Karpas-422 (cell line): Measurements from ENCODE around the gene SGMS1. TPM values are rescaled to one million over a fixed set of nuclear protein-coding genes. Genes with fewer than 3 reads are reported as not detected.

Experiments
- DNase-seq: peaks from one replicate; pipeline ENCODE4 v3.0.0-alpha.2; 2015
- H2AFZ ChIP-seq: fragments of 200-600 bp; sonication (generic); 2 replicates; pipeline ENCODE4 v1.6.1; 2014; ENCODE audit warnings: antibody characterized with exemption, low read length, mixed read lengths
- H3K27ac ChIP-seq: fragments of 200-600 bp; sonication (generic); 2 replicates; pipeline ENCODE4 v1.5.1; 2014; ENCODE audit warnings: mild to moderate bottlenecking, low read length, moderate library complexity
- H3K27me3 ChIP-seq: fragments of 200-600 bp; sonication (generic); 2 replicates; pipeline ENCODE4 v1.6.1; 2014; ENCODE audit warnings: low read length, mixed read lengths
- H3K36me3 ChIP-seq: fragments of 200-600 bp; sonication (generic); 2 replicates; pipeline ENCODE4 v1.6.1; 2014; ENCODE audit warnings: low read length, mixed read lengths; ENCODE audit not compliant: insufficient read depth
- H3K4me1 ChIP-seq: fragments of 200-600 bp; sonication (generic); 2 replicates; pipeline ENCODE4 v1.6.1; 2014; ENCODE audit warnings: mild to moderate bottlenecking, low read length, mixed read lengths
- H3K4me2 ChIP-seq: fragments of 200-600 bp; sonication (generic); 2 replicates; pipeline ENCODE4 v1.6.1; 2014; ENCODE audit warnings: low read length, low read depth, mild to moderate bottlenecking; ENCODE audit not compliant: poor library complexity, severe bottlenecking
- H3K4me3 ChIP-seq: fragments of 200-600 bp; sonication (generic); 2 replicates; pipeline ENCODE4 v1.5.1; 2014; ENCODE audit warnings: mild to moderate bottlenecking, antibody characterized with exemption, low read length, mixed read lengths
- H3K79me2 ChIP-seq: fragments of 200-600 bp; sonication (generic); 2 replicates; pipeline ENCODE4 v1.6.1; 2014; ENCODE audit warnings: mild to moderate bottlenecking, low read length, mixed read lengths
- H3K9ac ChIP-seq: fragments of 200-600 bp; sonication (generic); 2 replicates; pipeline ENCODE4 v1.6.0; 2014; ENCODE audit warnings: low read length
- H3K9me2 ChIP-seq: fragments of 200-600 bp; sonication (generic), shearing (Covaris generic); replicated peaks from 2 replicates; pipeline ENCODE4 v1.6.0; 2014; ENCODE audit warnings: mild to moderate bottlenecking, low read length, moderate library complexity; ENCODE audit not compliant: insufficient read depth
- H3K9me3 ChIP-seq: fragments of 300-700, 200-600 bp; sonication (generic); 2 replicates; pipeline ENCODE4 v1.6.1; 2014; ENCODE audit warnings: low read length, mixed read lengths
- H4K20me1 ChIP-seq: fragments of 200-600 bp; sonication (generic); 2 replicates; pipeline ENCODE4 v1.6.1; 2014; ENCODE audit warnings: mild to moderate bottlenecking, antibody characterized with exemption, low read length, low read depth; ENCODE audit not compliant: insufficient read depth
- total RNA-seq: library from RNA; depleted of rRNA; stranded (reverse); fragments of >200 nt; shearing (Covaris generic); gene quantifications from 2 replicates; pipeline ENCODE4 v1.2.3, GENCODE V29; 2014; ENCODE audit warnings: low replicate concordance

The SGMS1 gene
- total RNA-seq, 1 experiment from 2014 or later = 2.9 TPM

- Histone ChIP-seq H3K9me3 (no peaks in the 10 kb centered on the region), H4K20me1 (peaks cover 11% of the 10 kb centered on the region; the same call in 1 of the 2 replicates), H3K9me2 (no peaks in the 10 kb centered on the region), H3K4me2 (no peak overlapping the region), H3K27ac (no peak overlapping the region), H3K27me3 (no peaks in the 10 kb centered on the region), H3K4me3 (no peak overlapping the region), H3K79me2 (no peaks in the 10 kb centered on the region), H2AFZ (no peak overlapping the region), H3K9ac (no peak overlapping the region), H3K4me1 (no peaks in the 10 kb centered on the region; the same call in 1 of the 2 replicates), H3K36me3 (no peaks in the 10 kb centered on the region)
- no peak for DNase-seq
Observed at GRCh38 chr10:50558371-50558770, 65.4 kb downstream of the SGMS1 start.

DNA sequence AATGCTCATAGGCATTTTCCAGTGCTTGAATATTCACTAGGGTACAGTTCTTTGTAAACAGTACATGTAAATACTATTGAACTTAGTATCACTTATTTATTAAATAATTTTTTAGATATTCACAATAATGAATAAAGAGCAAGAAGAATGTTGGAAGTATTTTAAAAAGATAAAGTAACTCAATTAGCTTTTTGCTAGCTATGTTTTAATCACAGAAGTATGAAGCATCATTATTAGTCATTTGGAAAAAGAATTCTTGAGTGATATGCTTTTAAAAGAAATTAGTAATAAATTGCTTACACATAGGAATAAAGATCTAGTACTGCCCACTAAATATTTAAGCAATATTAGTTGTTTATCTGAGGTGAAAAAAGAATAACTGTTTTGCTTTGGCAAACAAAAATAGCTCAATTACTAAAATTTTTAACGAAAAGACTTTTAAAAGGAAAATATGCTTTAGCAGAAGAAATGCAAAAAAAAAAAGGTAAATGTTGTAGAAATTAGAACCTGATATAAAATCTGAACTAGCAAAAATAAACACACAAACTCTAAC lies 66.5 kb downstream of the SGMS1 start:
- no peaks in the 10 kb centered on the region for H3K79me2 ChIP-seq
- DNase-seq = no peak

GRCh38 chr10:50556237-50557120 lies 67.3 kb downstream of the SGMS1 start:
- no peaks in the 10 kb centered on the region for H3K9me2 ChIP-seq
- no peak overlapping the region for H3K4me2 ChIP-seq
- H3K4me3 ChIP-seq = no peak overlapping the region
- DNase-seq = no peak
- no peaks in the 10 kb centered on the region for H3K9me3 ChIP-seq
- H2AFZ ChIP-seq = no peak overlapping the region
- H3K27me3 ChIP-seq = no peaks in the 10 kb centered on the region
- peaks cover 11% of the 10 kb centered on the region; the same call in 1 of the 2 replicates for H4K20me1 ChIP-seq
- H3K79me2 ChIP-seq = no peaks in the 10 kb centered on the region
- no peak overlapping the region for H3K9ac ChIP-seq
- no peaks in the 10 kb centered on the region for H3K4me1 ChIP-seq
- H3K27ac ChIP-seq = no peak overlapping the region
- no peaks in the 10 kb centered on the region for H3K36me3 ChIP-seq

More for the DNA sequence above, 66.5 kb downstream of the SGMS1 start:
- Histone ChIP-seq H3K9ac (no peak overlapping the region), H3K27me3 (no peaks in the 10 kb centered on the region), H3K9me3 (no peaks in the 10 kb centered on the region), H3K36me3 (no peaks in the 10 kb centered on the region), H3K4me2 (no peak overlapping the region), H3K4me3 (no peak overlapping the region), H2AFZ (no peak overlapping the region), H3K27ac (no peak overlapping the region), H3K9me2 (no peaks in the 10 kb centered on the region), H3K4me1 (no peaks in the 10 kb centered on the region; the same call in 1 of the 2 replicates), H4K20me1 (peaks cover 11% of the 10 kb centered on the region; the same call in 1 of the 2 replicates)

GRCh38 chr10:50554995-50555568 lies 68.7 kb downstream of the SGMS1 start:
- Histone ChIP-seq H3K9me3 (no peaks in the 10 kb centered on the region), H3K27me3 (no peaks in the 10 kb centered on the region), H3K4me2 (no peak overlapping the region), H3K4me1 (no peaks in the 10 kb centered on the region), H3K9ac (no peak overlapping the region), H3K79me2 (no peaks in the 10 kb centered on the region), H2AFZ (no peak overlapping the region), H3K36me3 (no peaks in the 10 kb centered on the region), H3K27ac (no peak overlapping the region), H3K4me3 (no peak overlapping the region), H4K20me1 (peaks cover 17% of the 10 kb centered on the region), H3K9me2 (no peaks in the 10 kb centered on the region)
- no peak for DNase-seq

DNA sequence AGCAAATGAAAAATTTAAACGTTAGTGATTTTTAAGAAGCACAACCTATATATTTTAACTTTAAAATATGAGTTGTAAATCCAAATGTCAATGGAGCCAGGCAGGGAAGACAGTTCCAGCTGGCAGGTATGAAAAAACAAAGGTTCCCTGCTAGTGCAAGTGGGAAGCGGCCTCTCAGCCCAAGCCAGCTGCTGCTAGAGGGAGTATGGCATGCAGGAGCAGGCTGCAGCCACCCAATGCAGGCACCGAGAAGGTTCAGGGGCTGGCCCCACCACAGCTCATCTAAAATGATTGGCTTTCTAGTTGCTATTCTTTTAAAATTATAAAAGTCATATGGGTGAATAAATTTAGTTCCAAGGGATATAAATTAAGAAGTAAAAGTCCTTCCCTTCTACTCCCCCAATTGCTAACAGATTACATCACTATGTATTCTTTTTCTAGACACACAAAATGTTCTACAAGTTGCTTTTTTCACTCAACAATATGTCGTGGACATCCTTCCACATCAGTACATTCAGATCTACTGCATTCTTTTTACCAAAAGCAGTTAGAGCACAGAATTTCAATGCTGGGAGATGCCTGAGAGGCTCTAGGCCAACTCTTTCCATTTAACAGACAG lies 69.3 kb downstream of the SGMS1 start:
- no peaks in the 10 kb centered on the region for H3K27me3 ChIP-seq
- H3K79me2 ChIP-seq = no peaks in the 10 kb centered on the region
- H3K9me3 ChIP-seq = no peaks in the 10 kb centered on the region
- peaks cover 19% of the 10 kb centered on the region for H4K20me1 ChIP-seq
- no peak for DNase-seq
- H3K36me3 ChIP-seq = no peaks in the 10 kb centered on the region
- H3K9me2 ChIP-seq = no peaks in the 10 kb centered on the region
- H3K4me1 ChIP-seq = no peaks in the 10 kb centered on the region
- no peak overlapping the region for H3K4me2 ChIP-seq
- no peak overlapping the region for H3K4me3 ChIP-seq
- no peak overlapping the region for H2AFZ ChIP-seq
- no peak overlapping the region for H3K27ac ChIP-seq
- no peak overlapping the region for H3K9ac ChIP-seq

DNA sequence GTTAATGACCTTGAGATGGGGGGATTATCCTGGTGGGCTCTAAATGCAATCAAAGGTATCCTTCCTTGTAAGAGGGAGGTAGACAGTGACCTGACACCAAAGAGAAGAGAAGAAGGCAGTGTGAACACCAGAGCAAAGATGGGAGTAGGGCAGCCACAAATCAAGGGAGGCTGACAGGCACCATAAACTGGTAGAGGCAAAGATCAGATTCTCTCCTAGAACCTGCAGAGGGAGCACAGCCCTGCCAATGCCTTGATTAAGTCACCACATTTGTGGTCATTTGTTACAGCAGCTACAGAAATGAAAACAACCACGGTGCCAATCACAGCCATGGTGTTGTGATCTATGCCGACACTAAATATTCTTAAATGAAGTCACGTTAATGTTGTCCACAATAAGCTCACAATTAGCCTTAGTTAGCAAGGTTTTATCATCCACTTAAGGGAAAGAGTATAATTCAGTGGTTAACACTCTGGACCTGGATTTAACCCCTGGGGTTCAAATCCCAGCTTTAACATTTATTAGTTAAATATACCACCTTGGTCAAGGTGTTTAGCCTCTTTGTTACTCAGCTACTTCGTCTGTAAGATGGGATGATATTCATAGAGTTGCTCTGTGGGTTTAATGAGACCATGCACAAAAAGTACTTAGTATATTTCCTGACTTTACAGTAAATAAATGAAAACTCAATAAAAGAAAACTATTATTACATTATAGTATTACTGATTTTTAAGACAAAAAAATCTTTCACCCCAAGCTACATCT lies 70.8 kb downstream of the SGMS1 start:
- peaks cover 19% of the 10 kb centered on the region for H4K20me1 ChIP-seq
- no peaks in the 10 kb centered on the region for H3K4me1 ChIP-seq
- no peak overlapping the region for H2AFZ ChIP-seq
- H3K9me2 ChIP-seq = no peaks in the 10 kb centered on the region
- no peaks in the 10 kb centered on the region for H3K79me2 ChIP-seq
- H3K4me3 ChIP-seq = no peak overlapping the region
- H3K27ac ChIP-seq = no peak overlapping the region
- no peaks in the 10 kb centered on the region for H3K36me3 ChIP-seq
- no peaks in the 10 kb centered on the region for H3K9me3 ChIP-seq
- H3K4me2 ChIP-seq = no peak overlapping the region
- peak; percentile 47 for DNase-seq
- H3K9ac ChIP-seq = no peak overlapping the region
- H3K27me3 ChIP-seq = no peaks in the 10 kb centered on the region

DNA sequence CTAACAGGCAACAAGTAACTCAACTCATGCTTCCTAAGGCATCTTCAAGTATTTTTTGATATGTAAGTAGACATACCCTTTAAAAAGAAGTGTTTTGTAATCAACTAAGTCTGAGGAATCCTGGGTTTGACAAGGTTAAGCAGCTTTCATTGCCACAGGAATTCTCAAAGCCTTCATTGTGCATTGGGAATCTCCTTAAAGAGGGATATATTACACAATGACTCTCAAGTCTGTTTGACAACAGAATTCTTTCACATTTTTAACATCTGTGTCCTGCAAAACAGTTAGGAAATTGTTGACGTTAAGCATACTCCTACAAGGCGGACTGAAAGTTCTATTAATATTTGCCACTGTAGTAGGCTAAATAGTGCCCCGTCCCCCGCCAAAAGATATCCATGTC lies 71.4 kb downstream of the SGMS1 start:
- Histone ChIP-seq H3K36me3 (no peaks in the 10 kb centered on the region), H2AFZ (no peak overlapping the region), H3K9me3 (no peaks in the 10 kb centered on the region), H3K4me1 (no peaks in the 10 kb centered on the region), H3K9me2 (no peaks in the 10 kb centered on the region), H3K27ac (no peak overlapping the region), H4K20me1 (peaks cover 24% of the 10 kb centered on the region), H3K27me3 (no peaks in the 10 kb centered on the region), H3K4me2 (no peak overlapping the region), H3K79me2 (no peaks in the 10 kb centered on the region), H3K4me3 (no peak overlapping the region), H3K9ac (no peak overlapping the region)
- DNase-seq = no peak
